Ishikawa (cell line): ENCODE measurements around the gene VWF.
A peak's percentile ranks its signal among the peaks of the same experiment; 100 is the strongest.

Experiments used
- CEBPB ChIP-seq: IDR thresholded peaks from 2 replicates; pipeline ENCODE4 v1.6.1; 2012
- CREB1 ChIP-seq: IDR thresholded peaks from 2 replicates; pipeline ENCODE4 v1.6.1; 2012; ENCODE audit warnings: low read depth
- EGR1 ChIP-seq: IDR thresholded peaks from 2 replicates; pipeline ENCODE4 v1.6.1; 2012
- EP300 ChIP-seq: IDR thresholded peaks from 2 replicates; pipeline ENCODE4 v1.6.1; 2012; ENCODE audit warnings: borderline replicate concordance
- FOXM1 ChIP-seq: IDR thresholded peaks from 2 replicates; pipeline ENCODE4 v1.6.1; 2012; ENCODE audit warnings: low read depth, borderline replicate concordance
- NFIC ChIP-seq: IDR thresholded peaks from 2 replicates; pipeline ENCODE4 v1.6.1; 2012
- RAD21 ChIP-seq: IDR thresholded peaks from 2 replicates; pipeline ENCODE4 v1.6.1; 2012; ENCODE audit warnings: low read depth
- REST ChIP-seq: IDR thresholded peaks from 2 replicates; pipeline ENCODE4 v1.6.1; 2012; ENCODE audit warnings: low read depth, mild to moderate bottlenecking
- TAF1 ChIP-seq: IDR thresholded peaks from 2 replicates; pipeline ENCODE4 v1.6.1; 2012; ENCODE audit warnings: low read depth, mild to moderate bottlenecking
- TCF12 ChIP-seq: IDR thresholded peaks from 2 replicates; pipeline ENCODE4 v1.6.1; 2012; ENCODE audit warnings: low read depth
- TEAD4 ChIP-seq: IDR thresholded peaks from 2 replicates; pipeline ENCODE4 v1.6.1; 2012
- YY1 ChIP-seq: IDR thresholded peaks from 2 replicates; pipeline ENCODE4 v1.6.1; 2012; ENCODE audit warnings: low read depth
- ZBTB7A ChIP-seq: IDR thresholded peaks from 2 replicates; pipeline ENCODE4 v1.6.1; 2012; ENCODE audit warnings: low read depth
- TF ChIP-seq, protein P1 (sequence below): IDR thresholded peaks from 2 replicates; pipeline ENCODE4 v1.6.1; 2012
- TF ChIP-seq, protein P2 (sequence below): IDR thresholded peaks from 2 replicates; pipeline ENCODE4 v1.6.1; 2012

The VWF gene

DNA sequence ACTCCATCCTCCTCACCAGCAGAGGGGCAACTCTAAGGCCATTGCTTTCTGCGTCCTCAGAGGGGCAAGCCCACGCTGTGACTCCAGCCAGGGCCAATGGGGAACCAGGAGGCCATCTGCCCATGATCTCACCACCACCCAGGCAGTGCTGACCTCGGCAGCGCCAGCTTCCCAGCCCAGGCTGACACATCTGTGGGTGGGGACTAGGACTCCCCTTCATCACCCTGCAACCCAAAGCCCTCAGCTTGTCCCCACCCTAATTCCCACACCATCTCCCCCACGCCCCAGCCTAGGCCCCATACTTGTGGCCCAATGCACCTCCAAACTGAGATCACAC is 58.6 kb downstream of the VWF start:
- TF ChIP-seq TAF1 (no peak), ZBTB7A (no peak), YY1 (no peak), CEBPB (no peak), CREB1 (no peak), EGR1 (no peak), TEAD4 (no peak), RAD21 (no peak), FOXM1 (no peak), REST (no peak), EP300 (no peak), NFIC (no peak), TCF12 (no peak)
- TF ChIP-seq, protein P1, sequence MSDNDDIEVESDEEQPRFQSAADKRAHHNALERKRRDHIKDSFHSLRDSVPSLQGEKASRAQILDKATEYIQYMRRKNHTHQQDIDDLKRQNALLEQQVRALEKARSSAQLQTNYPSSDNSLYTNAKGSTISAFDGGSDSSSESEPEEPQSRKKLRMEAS, result no peak
- TF ChIP-seq, protein P2, sequence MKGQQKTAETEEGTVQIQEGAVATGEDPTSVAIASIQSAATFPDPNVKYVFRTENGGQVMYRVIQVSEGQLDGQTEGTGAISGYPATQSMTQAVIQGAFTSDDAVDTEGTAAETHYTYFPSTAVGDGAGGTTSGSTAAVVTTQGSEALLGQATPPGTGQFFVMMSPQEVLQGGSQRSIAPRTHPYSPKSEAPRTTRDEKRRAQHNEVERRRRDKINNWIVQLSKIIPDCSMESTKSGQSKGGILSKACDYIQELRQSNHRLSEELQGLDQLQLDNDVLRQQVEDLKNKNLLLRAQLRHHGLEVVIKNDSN, result no peak

- TF ChIP-seq CEBPB, result no peak
- TF ChIP-seq NFIC, result no peak
- TF ChIP-seq TCF12, result no peak
- TF ChIP-seq FOXM1, result no peak
- peak; percentile 56; the same call in 1 of the 2 replicates for TF ChIP-seq YY1
- TF ChIP-seq ZBTB7A, result no peak
- no peak for TF ChIP-seq TAF1
- TF ChIP-seq TEAD4, result peak; percentile 39; the same call in 1 of the 2 replicates
Observed at GRCh38 chr12:6065131-6065862, 59.2 kb downstream of the VWF start.

DNA sequence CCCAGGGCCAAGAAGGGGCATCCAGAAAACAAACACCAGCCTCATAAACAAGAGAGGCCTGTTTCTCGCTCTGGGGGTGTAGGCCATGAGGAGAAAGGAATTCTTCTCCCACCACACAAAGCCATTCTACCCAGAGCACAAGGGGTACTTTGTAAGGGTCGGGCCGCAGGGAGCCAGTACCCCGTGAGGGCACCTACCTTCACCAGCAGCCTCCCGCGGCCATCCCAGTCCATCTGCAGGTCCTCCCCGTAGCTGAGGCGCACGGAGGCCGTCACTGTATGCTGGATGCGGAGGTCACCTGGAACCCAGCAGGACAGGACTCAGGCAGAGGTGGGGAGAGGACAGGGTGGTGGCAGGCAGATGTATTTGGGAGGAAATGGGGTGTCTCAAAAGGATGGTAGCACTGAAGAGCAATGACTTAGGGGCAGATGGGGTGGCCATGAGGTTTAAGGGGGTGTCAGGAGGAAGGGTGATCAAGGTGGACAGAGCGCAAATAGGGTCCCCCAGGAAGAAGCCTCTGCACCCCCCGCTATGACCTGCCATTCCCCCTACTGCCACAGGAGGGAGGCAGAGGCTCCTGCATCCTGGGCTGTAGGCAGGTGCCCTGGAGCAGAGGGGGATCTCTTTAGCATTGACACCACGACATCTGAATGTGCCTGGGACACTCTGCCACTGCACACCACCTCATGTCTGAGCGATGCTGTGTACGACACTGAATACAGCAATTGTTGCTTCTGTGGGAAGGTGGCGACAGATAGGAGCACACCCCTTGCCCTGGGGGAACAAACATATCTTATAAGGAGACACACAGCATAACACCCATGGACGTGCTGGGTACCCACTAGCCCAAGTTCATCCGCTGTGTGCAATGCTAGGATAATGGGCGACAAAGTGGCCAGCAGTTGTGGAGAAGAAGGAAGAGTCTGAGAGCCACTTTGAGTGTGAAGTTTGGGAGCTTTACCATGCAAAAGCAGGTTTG is 61.4 kb downstream of the VWF start:
- peak; percentile 100 for TF ChIP-seq RAD21
- no peak for TF ChIP-seq EGR1

GRCh38 chr12:6062395-6062756 is 62.1 kb downstream of the VWF start:
- TF ChIP-seq TEAD4 (no peak), ZBTB7A (no peak), TAF1 (no peak), TCF12 (no peak), NFIC (no peak), YY1 (no peak), REST (no peak)
- TF ChIP-seq, protein P1, result no peak
- TF ChIP-seq, protein P2, result no peak

DNA sequence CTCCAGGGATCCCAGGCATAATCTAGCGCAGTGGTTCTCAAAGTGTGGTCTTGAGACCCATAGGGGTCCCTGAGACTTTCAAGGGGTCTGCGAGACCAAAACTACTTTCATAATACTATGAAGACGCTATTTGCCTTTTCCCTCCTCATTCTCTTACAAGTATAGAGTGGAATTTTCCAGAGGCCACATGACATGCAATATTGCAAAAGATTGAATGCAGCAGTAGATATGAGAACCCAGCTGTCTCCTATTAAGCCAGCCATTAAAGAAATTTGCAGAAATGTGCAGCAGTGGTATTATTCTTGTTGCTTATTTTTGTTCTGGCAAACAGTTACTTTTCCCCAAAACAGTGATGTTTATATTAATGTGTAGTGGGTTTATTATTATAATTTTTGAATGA is 62.8 kb downstream of the VWF start:
- no peak for TF ChIP-seq TEAD4
- no peak for TF ChIP-seq FOXM1
- no peak for TF ChIP-seq CEBPB
- TF ChIP-seq RAD21, result no peak
- no peak for TF ChIP-seq ZBTB7A
- TF ChIP-seq TCF12, result no peak
- TF ChIP-seq CREB1, result no peak
